Hepatocyte (in vitro differentiated cells): ENCODE results near the gene ZSCAN25. TPM values are rescaled to one million over a fixed set of nuclear protein-coding genes. Genes with fewer than 3 reads are reported as not detected.

Experiments
- DNase-seq: peaks from one replicate; pipeline ENCODE4 v3.0.0-alpha.2; 2016; ENCODE audit warnings: low spot score
- H2AFZ ChIP-seq: fragments of 200-600 bp; sonication (generic); 2 replicates; pipeline ENCODE4 v1.6.0; 2016; ENCODE audit warnings: antibody characterized with exemption, mild to moderate bottlenecking
- H3K27ac ChIP-seq: fragments of 200-600 bp; sonication (generic); 2 replicates; pipeline ENCODE4 v1.5.1; 2016; ENCODE audit warnings: mild to moderate bottlenecking
- H3K27me3 ChIP-seq: fragments of 200-600 bp; sonication (generic); 2 replicates; pipeline ENCODE4 v1.6.1; 2016
- H3K36me3 ChIP-seq: fragments of 200-600 bp; sonication (generic); replicated peaks from 2 replicates; pipeline ENCODE4 v1.5.1; 2016; ENCODE audit warnings: low read depth; ENCODE audit not compliant: insufficient read depth
- H3K4me1 ChIP-seq: fragments of 200-600 bp; sonication (generic); 2 replicates; pipeline ENCODE4 v1.5.1; 2016; ENCODE audit warnings: mild to moderate bottlenecking, moderate library complexity; ENCODE audit not compliant: insufficient read depth
- H3K4me2 ChIP-seq: fragments of 200-600 bp; sonication (generic); 2 replicates; pipeline ENCODE4 v1.6.0; 2016
- H3K4me3 ChIP-seq: fragments of 200-600 bp; sonication (generic); 2 replicates; pipeline ENCODE4 v1.5.1; 2016; ENCODE audit warnings: mild to moderate bottlenecking
- H3K79me2 ChIP-seq: fragments of 200-600 bp; sonication (generic); 2 replicates; pipeline ENCODE4 v1.6.0; 2017; ENCODE audit warnings: mild to moderate bottlenecking
- H3K9me2 ChIP-seq: fragments of 200-600 bp; sonication (generic); replicated peaks from 2 replicates; pipeline ENCODE4 v1.6.0; 2017; ENCODE audit warnings: mild to moderate bottlenecking; ENCODE audit not compliant: insufficient read depth
- H3K9me3 ChIP-seq: fragments of 200-600 bp; sonication (generic); 2 replicates; pipeline ENCODE4 v1.5.1; 2016; ENCODE audit warnings: low read depth, mild to moderate bottlenecking
- H4K20me1 ChIP-seq: fragments of 200-600 bp; sonication (generic); 2 replicates; pipeline ENCODE4 v1.6.0; 2016; ENCODE audit warnings: mild to moderate bottlenecking; ENCODE audit not compliant: insufficient read depth, poor library complexity, severe bottlenecking
- EZH2 ChIP-seq: fragments of 200-600 bp; sonication (generic); IDR thresholded peaks from 2 replicates; pipeline ENCODE4 v1.6.1; 2016; ENCODE audit warnings: antibody characterized with exemption, mild to moderate bottlenecking, borderline replicate concordance
- EZH2phosphoT487 ChIP-seq: fragments of 200-600 bp; sonication (generic); IDR thresholded peaks from one replicate; pipeline ENCODE4 v1.6.1; 2018; ENCODE audit warnings: antibody characterized with exemption, mild to moderate bottlenecking, low read depth, moderate library complexity; ENCODE audit not compliant: unreplicated experiment, severe bottlenecking
- WGBS: methylation state at CpG from one replicate; pipeline ENCODE4 v1.1.6; 2016; ENCODE audit warnings: low lambda C conversion rate; ENCODE audit errors: missing lambda C conversion rate; 5-methylcytosine and 5-hydroxymethylcytosine counted together
- polyA plus RNA-seq: library from polyadenylated mRNA; unstranded; fragments of >200 nt; fragmentation: Nextera tagmentation; extraction: Ambion mirVana; gene quantifications from 2 replicates; pipeline ENCODE4 v1.2.1, GENCODE V29; 2016
- total RNA-seq: library from RNA; depleted of rRNA; stranded (reverse); fragments of >200 nt; gene quantifications from 2 replicates; pipeline ENCODE4 v1.2.3, GENCODE V29; 2014
- TF ChIP-seq, protein P1 (sequence below): fragments of 200-600 bp; sonication (generic); IDR thresholded peaks from 2 replicates; pipeline ENCODE4 v1.5.1; 2016; ENCODE audit warnings: antibody characterized with exemption, mild to moderate bottlenecking; ENCODE audit not compliant: poor library complexity

Gene ZSCAN25
- total and polyA plus RNA-seq, 2 experiments from 2014 or later, result 11.4 to 18.8 TPM

DNA sequence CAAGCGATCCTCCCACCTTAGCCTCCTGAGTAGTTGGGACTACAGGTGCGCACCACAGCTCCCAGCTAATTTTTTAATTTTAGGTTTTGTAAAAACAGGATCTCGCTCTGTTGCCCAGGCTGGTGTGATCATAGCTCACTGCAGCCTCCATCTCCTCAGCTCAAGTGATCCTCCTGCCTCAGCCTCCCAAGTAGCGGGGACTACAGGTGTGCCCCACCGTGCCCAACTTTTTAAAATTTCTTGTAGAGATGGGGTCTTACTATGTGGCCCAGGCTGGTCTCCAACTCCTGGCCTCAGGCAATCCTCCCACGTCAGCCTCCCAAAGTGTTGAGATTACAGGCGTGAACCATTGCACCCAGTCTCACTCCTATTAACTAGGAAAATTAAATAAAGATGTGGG lies 11.2 kb upstream of the ZSCAN25 start:
- TF ChIP-seq EZH2 (no peak), EZH2phosphoT487 (no peak)
- TF ChIP-seq, protein P1, sequence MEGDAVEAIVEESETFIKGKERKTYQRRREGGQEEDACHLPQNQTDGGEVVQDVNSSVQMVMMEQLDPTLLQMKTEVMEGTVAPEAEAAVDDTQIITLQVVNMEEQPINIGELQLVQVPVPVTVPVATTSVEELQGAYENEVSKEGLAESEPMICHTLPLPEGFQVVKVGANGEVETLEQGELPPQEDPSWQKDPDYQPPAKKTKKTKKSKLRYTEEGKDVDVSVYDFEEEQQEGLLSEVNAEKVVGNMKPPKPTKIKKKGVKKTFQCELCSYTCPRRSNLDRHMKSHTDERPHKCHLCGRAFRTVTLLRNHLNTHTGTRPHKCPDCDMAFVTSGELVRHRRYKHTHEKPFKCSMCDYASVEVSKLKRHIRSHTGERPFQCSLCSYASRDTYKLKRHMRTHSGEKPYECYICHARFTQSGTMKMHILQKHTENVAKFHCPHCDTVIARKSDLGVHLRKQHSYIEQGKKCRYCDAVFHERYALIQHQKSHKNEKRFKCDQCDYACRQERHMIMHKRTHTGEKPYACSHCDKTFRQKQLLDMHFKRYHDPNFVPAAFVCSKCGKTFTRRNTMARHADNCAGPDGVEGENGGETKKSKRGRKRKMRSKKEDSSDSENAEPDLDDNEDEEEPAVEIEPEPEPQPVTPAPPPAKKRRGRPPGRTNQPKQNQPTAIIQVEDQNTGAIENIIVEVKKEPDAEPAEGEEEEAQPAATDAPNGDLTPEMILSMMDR, result no peak
- no peak overlapping the region for H3K4me2 ChIP-seq
- WGBS, result 92% methylated on average over 7 of the region's 7 CpGs
- H3K9me3 ChIP-seq, result no peaks in the 10 kb centered on the region
- H2AFZ ChIP-seq, result no peak overlapping the region
- H4K20me1 ChIP-seq, result no peaks in the 10 kb centered on the region
- H3K27ac ChIP-seq, result no peak overlapping the region
- no peaks in the 10 kb centered on the region for H3K9me2 ChIP-seq
- no peak overlapping the region for H3K4me3 ChIP-seq
- no peak for DNase-seq
- no peaks in the 10 kb centered on the region for H3K4me1 ChIP-seq
- H3K36me3 ChIP-seq, result no peaks in the 10 kb centered on the region
- H3K79me2 ChIP-seq, result no peaks in the 10 kb centered on the region
- H3K27me3 ChIP-seq, result no peaks in the 10 kb centered on the region

DNA sequence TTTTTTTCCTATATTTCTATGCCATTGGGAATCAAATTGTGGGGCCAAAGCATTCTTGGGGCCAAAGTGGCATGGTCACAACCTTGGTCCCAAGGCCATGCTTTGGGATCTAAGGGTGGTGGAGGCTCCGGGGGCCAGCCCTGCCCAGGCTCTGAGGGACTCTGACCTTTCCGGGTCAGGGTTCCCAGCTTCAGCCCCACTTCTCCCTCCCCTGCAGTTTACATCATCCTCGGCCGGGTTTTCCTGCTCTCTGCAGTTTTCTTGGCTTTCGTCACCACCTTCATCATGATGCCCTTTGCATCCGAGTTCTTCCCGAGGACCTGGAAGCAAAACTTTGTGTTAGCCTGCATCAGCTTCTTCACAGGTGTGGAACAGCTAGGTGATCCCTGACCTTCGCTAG lies 10.2 kb upstream of the ZSCAN25 start:
- no peaks in the 10 kb centered on the region for H3K27me3 ChIP-seq
- no peak overlapping the region for H3K4me2 ChIP-seq
- no peaks in the 10 kb centered on the region for H4K20me1 ChIP-seq
- H3K9me2 ChIP-seq, result no peaks in the 10 kb centered on the region
- no peaks in the 10 kb centered on the region for H3K79me2 ChIP-seq
- no peaks in the 10 kb centered on the region for H3K36me3 ChIP-seq
- H3K4me1 ChIP-seq, result no peaks in the 10 kb centered on the region
- WGBS, result 89% methylated on average over 8 of the region's 8 CpGs
- TF ChIP-seq, protein P1, result no peak
- TF ChIP-seq EZH2 (no peak), EZH2phosphoT487 (no peak)
- H3K9me3 ChIP-seq, result no peaks in the 10 kb centered on the region
- H3K4me3 ChIP-seq, result no peak overlapping the region
- H3K27ac ChIP-seq, result no peak overlapping the region
- no peak for DNase-seq
- H2AFZ ChIP-seq, result no peak overlapping the region

DNA sequence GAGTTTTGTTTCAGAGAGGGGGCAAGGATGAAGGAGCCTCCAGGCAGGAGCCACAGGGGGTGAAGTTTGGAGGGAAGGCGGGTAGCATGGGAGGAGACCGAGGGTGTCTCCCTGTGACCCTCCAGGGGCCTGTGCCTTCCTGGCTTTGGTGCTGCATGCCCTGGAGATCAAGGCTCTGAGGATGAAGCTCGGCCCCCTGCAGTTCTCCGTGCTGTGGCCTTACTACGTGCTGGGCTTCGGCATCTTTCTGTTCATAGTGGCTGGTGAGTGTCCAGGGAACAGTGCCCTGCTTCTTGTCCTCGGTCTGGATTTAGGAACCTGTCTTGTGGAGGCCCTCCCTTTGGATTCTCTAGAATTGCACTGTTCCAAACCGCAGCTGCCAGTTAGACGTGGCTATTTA lies 9.2 kb upstream of the ZSCAN25 start:
- no peaks in the 10 kb centered on the region for H3K9me3 ChIP-seq
- DNase-seq, result no peak
- H2AFZ ChIP-seq, result no peak overlapping the region
- no peaks in the 10 kb centered on the region for H3K79me2 ChIP-seq
- no peak overlapping the region for H3K27ac ChIP-seq
- no peaks in the 10 kb centered on the region for H3K9me2 ChIP-seq
- no peaks in the 10 kb centered on the region for H3K4me1 ChIP-seq
- no peaks in the 10 kb centered on the region for H3K27me3 ChIP-seq
- TF ChIP-seq EZH2 (no peak), EZH2phosphoT487 (no peak)
- TF ChIP-seq, protein P1, result no peak
- no peaks in the 10 kb centered on the region for H4K20me1 ChIP-seq
- no peak overlapping the region for H3K4me2 ChIP-seq
- no peak overlapping the region for H3K4me3 ChIP-seq
- WGBS, result 80% methylated on average over 9 of the region's 9 CpGs
- H3K36me3 ChIP-seq, result no peaks in the 10 kb centered on the region

DNA sequence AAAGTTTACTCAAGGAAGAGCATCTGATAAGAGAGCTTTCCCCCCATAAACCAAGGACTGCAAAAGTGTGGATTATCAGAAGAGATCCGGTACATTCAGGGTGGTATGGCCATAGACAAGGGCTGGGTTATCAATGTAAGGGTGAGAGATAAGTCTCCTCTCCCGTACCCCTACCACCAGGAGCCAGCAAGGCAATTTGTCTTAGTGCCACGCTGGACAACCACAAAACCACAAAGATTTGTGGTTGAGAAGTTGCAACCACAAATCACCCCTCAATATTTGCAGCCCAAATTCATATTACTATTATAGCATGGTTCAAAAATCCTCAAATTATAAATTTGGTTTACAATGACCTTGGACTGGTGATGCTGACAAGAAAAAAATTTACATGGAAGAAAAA lies 2.3 kb upstream of the ZSCAN25 start:
- TF ChIP-seq, protein P1, result no peak
- TF ChIP-seq EZH2 (no peak), EZH2phosphoT487 (no peak)
- H3K9me3 ChIP-seq, result no peaks in the 10 kb centered on the region
- no peaks in the 10 kb centered on the region for H3K9me2 ChIP-seq
- H3K27me3 ChIP-seq, result no peaks in the 10 kb centered on the region
- no peak for DNase-seq
- no peak overlapping the region for H2AFZ ChIP-seq
- H3K27ac ChIP-seq, result no peak overlapping the region
- H3K4me2 ChIP-seq, result no peak overlapping the region
- H3K36me3 ChIP-seq, result no peaks in the 10 kb centered on the region
- H3K79me2 ChIP-seq, result peaks cover 23% of the 10 kb centered on the region
- H4K20me1 ChIP-seq, result no peaks in the 10 kb centered on the region
- WGBS, result 77% methylated on average over 3 of the region's 3 CpGs
- peaks cover 6% of the 10 kb centered on the region for H3K4me1 ChIP-seq
- H3K4me3 ChIP-seq, result no peak overlapping the region
